LHCN-M2 (cell line): ENCODE results near the gene NANOS2. TPM values are rescaled to one million over a fixed set of nuclear protein-coding genes. Genes with fewer than 3 reads are reported as not detected.
A peak's percentile ranks its signal among the peaks of the same experiment; 100 is the strongest.
"Not testable (repeated sequence)": the region's sequence is repeated elsewhere in the genome, so short reads cannot be mapped to it uniquely, and the experiment has no call there.

Experiments
- DNase-seq: peaks from one replicate; pipeline ENCODE4 v3.0.0-alpha.2; 2012; ENCODE audit warnings: low read depth
- total RNA-seq: library from RNA; depleted of rRNA; stranded (reverse); fragments of >200 nt; gene quantifications from 2 replicates; pipeline ENCODE4 v1.2.3, GENCODE V29; 2014

Gene NANOS2
- total RNA-seq, 1 experiment from 2014 or later = not detected

DNA sequence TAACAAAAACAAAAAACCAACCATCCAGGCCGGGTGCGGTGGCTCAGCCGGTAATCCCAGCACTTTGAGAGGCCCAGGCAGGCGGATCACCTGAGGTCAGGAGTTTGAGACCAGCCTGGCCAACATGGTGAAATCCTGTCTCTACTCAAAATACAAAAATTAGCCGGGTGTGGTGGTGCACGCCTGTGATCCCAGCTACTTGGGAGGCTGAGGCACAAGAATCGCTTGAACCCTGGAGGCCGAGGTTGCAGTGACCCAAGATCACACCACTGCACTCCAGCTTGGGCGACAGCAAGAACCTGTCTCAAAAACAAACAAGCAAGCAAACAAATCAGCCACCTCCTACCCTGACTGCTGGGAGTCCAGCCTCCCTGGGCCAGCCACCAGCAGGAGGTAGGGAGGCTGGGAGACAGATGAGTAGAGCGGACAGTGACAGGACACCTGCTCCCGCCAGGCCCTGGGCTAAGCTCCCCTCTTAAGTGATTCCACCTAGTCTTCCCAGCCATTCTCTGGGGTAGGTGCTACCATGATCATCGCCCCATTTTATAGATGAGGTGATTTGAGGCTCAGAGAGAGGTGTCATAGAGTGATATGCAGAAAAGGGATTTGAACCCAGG lies 18.5 kb downstream of the NANOS2 start:
- not testable (repeated sequence) for DNase-seq

DNA sequence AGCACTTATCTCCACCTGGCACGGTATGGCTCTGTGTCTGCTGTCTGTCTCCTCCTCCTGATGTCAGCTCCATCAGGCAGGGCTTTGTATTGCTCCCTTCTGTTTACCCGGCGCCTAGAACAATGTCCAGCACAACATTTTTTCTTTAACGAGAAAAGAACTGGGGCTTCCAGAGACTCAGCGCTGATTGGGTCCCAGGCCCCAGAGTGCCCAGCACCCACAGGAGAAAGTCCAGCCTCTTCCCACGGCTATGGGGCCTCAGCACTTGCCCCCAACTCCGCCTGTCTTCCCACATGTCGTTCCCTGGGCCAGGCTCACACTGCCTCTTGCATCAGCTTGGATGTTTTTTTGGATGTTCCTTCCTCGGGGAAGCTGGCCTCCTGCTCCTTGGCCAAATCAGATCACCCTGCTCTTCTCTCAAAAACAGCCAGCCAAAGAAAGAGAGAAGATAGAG lies 19.0 kb downstream of the NANOS2 start:
- no peak for DNase-seq

DNA sequence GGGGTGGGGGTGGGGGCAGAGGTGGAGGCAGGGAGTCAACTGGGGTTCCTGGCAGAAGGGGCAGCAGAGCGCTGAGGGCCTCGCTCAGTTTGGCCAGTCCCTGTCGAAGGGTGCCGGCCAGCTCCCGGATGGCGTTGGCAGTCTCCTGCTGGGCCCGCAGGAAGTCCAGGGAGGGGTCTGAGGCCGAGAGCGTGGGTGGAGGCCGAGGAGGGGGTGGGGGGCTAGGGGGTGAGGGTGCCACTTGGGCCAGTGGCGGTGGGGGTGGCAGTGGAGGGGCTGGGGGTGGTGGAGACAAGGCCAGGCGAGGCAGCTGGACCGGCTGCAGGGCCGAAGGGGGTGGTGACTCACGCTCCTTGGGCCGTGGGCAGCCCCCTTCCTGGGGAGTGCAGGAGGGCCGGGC lies 23.7 kb downstream of the NANOS2 start:
- no peak for DNase-seq

DNA sequence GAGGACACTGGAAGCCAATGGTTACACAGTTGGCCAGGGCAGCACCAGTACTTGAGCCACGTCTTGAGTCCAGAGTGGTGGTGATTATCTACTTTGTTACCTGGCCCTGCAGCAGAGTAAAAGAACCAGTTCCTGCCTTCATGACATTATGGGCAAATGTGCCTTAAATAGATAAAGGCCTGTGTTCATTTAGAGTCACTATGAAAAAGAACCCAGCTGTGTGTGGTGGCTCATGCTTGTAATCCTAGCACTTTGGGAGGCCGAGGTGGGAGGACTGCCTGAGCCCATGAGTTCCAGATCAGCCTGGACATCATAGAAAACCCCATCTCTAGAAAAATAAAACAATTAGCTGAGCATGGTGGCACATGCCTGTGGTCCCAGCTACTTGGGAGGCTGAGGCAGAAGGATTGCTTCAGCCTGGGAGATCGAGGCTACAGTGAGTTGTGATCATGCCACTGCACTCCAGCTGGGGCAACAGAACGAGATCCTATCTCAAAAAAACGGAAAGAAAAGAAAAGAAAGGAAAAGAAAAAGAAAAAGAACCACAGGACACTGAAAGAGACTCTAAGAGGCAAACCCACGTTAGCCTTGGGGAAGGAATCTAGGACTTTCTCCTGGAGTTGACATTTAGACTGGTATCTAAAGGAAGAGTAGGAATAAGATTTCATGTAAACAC lies 25.2 kb downstream of the NANOS2 start:
- no peak for DNase-seq

DNA sequence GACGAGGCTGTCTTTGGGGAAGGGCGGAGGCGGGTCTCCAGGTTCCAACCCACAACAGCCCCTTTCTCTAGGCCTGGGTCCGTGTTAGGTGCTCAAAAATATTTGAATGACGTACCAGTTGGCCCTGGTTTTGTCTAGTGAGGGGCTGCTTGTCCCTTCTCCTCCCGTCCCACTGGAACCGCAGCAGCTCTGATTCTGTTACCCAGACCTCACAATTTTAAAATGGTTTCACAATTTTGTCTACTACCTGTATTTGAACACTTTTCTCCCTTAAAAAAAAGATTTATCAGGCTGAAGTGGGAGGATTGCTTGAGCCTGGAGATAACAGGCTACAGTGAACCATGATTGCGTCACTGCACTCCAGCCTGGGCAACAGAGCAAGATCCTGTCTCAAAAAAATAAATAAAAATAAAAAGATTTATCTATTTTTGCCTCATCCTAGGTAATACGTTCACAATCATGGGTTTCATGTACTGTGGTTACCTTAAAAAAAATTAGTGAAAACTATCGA lies 27.3 kb downstream of the NANOS2 start:
- no peak for DNase-seq

DNA sequence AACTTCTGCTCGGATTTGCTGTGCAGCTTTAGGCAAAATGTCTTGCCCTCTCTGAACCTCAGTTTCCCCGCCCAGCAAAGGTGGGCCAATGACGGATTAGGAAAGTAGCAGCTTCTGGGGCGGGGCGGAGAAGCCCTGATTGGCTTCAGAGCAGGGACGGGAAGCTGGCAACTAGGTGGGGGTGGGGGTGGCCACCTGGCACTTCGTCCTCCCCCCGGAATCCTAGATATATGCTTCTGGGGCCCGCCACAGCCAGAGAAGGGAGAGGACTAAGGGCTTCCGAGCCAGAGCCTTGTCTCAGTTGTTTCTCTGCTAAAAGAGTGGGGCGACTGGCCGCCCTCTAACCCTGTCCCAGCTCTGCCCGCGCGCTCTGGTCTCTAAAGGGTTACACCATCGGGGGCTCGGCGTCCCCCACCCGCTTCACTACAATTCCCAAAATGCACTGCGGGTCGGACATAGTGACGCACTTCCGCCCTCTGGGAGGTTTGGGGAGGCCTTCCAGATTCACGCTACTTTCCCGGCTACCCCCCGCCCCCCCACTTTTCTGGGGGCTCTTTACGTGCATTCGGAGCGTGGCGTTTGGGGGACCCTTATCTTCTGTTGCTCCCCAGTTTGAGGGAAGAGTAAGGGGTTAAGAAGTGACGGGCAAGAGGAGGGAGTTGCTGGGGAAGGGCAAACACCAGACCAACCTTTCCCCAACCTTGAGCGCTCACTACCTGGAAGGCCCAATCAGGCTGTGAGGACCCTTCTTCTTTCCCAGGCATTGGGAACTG lies 28.0 kb downstream of the NANOS2 start:
- DNase-seq = peak; percentile 91

DNA sequence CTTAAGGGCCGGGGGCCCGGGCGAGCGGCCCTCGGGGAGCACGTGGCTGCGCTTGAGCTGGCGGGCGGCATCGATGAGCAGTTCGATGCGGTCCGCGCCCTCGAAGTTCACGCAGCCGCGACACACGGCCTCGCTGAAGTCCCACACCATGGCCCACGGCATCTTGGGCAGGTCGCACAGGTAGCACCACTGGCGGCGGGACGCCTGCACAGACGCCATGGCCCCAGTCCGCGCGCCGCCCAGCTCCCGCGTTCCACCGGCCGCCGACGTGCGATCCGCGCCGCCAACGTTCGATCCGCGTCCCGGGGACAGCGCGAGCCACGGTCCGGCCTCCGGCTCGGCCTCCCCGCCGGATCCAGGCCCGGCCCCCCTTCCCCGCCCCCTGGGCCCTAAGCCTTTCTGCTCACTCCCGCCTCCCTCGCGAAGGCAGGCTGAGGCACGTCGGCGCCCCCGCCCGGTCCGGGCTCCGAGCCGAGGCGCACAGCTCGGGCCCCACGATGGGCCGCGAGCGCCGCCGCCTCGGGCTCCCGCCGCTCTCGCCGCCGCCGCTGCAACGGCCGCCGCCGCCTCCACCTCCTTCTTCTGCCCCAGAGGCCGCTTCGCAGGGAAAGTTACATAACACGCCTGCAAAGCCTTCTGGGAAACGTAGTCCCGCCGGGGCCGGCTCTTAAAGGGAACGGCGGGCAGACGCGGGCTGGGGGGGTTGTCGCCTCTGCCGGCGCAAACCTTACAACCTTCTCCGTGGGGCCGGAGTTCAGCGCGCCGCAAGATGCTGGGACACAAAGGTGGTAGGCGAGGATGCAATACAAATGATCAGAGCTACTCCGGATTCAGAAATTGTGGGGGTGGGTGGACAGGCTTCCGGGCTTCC lies 28.8 kb downstream of the NANOS2 start, which contains the start of gene IRF2BP1:
TSS of gene IRF2BP1 (minus strand) at position 586 of the 871 bp plus-strand sequence. CDS start at position 219, 367 bp downstream.
- peak; percentile 88 for DNase-seq

DNA sequence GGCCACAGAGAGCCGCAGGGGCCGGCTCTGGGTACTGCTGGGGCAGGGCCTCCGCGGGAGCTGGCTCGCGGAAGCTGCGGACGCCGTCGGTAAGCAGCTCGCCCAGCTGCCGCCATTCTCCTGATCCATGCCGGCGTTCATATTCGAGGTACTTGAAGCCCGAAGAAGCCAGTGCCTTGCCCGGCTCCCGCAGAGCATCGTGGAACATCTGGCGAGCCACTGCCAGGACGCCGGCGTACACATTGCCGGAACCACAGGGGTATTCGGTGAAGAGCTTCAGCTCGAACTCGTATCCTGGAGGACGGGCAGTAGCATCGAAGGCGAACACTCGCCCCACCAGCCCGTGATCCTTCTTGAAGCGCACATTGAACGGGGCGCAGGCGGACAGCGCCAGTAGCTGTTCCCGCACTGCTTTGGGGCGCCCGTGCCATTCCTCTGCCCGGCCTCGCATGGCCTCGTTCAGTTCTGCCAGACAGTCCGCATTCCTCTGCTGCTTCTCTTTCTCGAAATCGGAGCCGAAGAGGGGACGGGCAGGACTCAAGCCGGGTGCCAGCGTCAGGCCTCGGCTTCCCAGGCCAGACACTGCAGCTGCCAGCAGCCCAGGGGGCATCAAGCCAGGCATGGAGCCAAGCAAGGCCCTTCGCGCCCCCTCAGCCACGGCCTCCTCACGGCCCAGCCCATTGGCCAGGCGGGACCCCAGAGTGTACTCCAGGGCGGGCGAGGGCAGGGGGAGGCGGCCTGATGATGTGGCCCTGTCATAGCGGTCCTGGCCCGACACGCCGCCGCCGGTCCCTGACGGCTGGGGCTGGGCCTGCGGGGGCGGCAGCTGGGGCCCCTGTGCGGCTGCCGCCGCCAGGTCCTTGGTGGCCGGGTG lies 29.7 kb downstream of the NANOS2 start:
- no peak for DNase-seq

DNA sequence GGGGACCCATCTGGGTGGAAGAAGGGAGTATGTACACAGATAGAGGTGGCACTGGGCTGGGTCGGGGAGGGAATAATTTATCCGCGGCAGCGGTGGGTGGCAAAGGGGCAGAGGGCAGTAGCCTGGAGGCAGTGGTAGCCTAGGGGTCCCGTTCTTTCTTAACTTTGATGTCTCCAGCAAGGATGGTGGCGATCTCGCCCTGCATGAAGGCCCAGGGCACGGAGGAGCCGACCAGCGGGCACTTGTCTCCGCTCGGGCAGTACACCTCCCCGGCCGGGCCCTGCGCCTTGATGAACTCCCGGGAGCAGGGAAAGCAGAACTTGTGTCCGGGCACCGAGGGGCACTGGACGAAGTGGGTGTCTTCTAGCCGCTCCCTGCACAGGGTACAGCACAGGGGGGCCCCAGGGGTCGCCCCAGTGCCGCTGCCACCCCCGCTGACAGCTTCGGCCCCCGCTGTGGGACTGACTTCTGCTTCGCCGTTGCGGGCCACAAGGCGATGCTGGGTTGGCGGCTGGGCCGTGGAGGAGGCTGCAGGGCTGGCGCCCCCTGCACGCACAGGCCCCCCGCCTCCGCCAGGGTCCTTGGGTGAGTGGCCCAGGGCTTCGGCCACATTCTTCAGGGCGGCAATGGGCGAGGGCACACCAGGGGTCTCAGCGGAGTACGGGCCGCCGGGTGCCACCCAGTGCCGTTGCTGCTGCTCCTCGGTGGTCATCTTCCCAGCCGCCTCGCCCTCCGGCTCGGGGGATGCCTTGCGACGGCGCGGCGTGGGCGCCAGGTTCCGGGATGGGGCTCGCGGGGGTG lies 30.5 kb downstream of the NANOS2 start:
- DNase-seq = no peak

DNA sequence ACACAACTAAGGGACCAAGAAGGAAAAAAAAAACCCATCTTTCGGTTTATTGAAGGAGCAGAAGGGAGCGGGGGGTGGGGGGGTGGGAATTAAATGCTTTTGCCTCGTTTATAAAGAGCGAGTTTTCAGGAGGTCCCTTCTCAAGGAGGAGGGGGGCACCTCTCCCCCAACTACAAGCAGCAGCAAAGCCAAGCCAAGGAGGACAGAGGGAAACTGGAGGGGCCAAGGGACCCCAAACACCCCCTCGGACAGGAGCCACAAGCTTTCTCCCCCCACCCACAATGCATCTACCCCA lies 31.0 kb downstream of the NANOS2 start:
- DNase-seq = no peak

DNA sequence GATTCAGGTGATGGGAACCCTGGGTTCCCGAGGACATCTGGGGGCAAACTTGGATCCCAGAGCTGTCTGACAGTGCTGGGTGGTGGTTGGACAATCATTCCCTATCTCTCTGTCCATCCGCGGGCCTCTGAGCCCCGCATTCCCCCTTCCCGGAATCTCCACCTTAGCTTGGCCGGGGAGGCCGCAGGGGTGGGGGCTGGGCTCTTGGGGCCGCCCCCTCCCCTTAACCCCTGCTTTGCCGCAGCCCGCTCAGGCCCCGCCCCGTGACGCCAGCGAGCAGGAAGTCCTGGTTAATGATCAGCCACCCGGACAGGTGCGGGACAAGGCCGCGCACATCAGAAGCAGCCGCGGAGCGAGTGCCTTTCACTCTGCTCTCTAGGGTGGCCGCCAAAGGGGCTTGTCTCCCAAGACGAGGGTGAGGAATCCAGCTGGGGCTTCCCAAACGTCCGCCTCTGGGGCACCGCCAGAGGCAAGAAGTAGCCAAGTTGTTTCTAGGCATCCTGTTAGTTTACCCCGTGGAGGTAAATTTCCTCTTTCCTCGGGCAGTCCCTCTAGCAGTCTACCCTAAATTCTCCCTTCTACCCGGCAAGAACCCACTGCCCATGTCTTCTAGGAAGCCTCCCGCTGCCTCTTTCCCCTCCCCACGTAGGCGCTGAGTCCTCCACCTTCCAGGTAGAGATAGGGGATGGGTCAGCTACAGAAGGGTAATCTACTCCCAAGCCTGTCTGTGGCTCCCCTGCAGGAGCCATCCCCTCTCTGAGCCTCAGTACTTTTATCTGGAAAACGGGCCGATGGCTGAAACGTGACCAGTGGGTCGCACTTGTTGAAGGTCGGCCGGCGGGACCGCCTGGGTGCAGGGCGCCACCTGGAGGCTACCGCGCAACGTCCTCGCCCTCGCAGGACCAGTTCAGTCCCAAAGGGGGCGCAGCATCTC lies 31.7 kb downstream of the NANOS2 start:
- DNase-seq = peak; percentile 58

DNA sequence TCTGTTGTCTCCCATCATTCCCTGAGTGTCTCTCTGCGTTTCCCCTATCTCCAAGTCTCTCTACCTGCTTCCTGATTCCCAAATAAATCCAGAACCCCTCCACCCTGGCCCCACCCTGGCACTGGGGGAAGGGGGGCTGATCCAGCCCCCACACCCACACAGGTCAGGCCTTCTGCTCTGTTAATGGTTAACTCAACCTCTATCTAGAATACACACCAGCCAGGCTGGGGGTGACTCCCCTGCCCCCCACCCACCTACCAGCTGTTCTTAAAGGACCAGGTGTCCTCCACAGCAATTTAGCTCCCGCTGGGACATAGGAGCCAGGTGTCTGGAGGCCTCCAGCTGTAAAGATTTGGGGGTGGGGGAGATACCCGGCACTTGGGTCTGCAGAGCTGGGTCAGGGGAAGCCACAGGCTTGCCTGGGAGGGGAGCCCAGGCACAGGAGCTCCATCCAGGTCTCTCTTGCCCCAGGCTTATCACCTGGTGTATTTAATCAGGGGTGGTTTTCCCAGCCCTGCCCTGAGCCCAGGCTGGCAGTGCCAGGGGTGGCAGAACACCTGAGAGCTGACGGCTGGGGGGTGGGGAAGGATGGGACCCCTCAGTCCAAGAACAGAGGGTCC lies 32.6 kb downstream of the NANOS2 start:
- no peak for DNase-seq

DNA sequence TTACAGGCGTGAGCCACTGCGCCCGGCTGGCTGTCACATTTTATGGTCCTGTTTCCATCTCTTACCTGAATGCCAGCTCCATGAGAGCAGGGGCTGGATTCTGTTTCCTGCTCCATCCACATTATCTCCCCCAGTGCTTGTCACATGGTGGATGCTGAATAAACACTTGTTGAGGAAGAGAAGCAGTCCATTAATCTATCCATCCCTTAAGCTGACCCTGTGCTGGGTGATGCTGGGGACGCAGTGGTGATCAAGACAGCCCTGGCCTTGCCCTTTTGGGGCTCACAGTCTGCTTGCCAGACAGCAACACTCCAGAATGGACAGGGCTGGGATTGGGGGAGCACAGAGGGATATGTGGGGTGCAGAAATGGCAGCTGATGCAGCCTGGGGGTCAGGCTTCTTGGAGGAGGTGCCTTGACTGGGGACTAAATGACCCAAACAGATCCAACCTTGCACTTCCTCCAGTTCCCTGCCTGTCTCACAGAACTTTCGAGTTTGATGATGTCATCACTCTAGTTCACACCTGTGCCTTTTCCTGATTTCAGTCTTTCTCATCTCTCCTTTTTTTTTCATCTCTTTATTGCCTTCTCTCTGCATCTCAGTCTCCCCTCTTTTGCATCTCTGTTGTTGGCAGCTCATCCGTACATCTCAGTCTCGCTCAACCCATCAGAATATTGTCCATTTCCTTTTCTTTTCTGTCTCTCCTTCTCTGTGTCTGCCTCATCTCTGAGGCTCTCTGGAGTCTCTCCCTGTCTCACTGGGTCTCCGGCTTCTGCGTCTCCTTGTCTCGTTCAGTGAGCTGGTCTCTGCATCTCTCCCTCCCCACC lies 33.3 kb downstream of the NANOS2 start:
- DNase-seq = no peak

DNA sequence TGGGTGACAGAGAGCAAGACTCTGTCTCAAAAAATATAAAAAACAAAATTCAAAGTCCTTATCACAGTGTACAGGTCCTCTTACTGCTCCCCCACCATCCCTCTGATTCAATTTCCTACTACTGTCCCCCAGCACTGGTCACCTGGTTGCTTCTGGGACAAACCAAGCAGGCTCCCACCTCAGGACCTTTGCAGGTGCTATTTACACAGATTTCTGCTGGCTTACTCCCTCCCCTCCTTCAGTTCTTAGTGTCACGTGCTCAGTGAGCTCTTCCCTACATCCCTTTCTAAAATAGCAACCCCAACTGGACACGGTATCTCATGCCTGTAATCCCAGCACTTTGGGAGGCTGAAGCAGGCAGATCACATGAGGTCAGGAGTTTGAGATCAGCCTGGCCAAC lies 34.6 kb downstream of the NANOS2 start:
- no peak for DNase-seq

DNA sequence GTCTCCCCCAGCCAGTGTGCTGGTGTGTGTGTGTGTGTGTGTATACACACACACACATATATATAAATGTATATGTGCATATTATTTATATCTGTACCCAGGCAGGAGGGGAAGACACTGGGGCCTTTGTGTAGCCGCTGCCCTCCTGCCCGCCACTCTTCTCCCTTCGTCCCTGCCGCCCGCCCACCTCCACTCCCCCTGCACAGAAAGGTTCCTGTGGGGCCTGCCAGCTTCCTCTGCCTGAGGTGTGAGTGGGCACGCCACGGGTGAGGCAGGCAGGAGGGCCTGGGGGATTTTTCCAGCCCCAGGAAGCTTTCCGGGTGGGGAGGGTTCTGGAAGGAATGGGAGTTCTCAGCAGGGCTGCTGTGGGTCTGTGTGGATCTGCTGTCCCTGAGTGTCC lies 35.5 kb downstream of the NANOS2 start:
- DNase-seq = no peak

DNA sequence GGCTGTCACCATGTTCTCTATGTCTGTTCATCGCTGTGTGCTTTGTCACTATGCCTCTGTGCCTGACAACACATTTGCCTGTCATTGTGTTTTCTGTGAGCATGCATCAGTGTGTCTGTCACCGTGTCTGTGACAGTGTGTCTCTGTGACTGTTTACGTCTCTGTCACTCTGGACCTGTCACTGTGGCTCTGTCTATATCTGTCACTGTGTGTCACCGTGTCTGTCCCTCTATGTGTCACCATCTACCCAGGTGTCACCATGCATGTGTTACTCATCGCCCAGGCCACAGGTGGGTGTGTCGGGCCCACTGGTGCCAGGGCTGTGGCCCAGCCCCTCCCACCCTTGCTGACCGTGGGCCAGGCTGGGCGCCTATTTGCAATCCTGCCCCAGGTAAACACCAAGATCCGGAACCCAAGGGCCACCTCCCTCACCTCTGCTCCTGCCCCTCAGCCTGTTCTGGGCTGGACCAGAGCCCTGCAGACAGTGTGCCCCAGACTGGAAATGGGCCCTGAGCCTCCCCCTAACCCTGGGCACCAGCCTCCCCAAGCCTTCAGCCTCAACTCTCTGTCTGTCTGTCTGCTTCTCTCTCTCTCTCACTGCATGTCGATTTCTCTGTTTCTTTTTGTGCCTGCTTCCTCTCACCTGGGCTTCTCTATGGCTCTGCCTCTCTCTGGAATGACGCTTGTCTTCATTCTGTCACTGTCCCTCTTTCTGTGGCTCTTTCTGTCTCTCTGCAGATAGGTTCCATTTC lies 36.4 kb downstream of the NANOS2 start:
- DNase-seq = no peak
